Esophagus (tissue), 2 donors: Measurements from ENCODE around the gene ANKRD55. TPM values are rescaled to one million over a fixed set of nuclear protein-coding genes. Genes with fewer than 3 reads are reported as not detected.
"Not testable (repeated sequence)": the region's sequence is repeated elsewhere in the genome, so short reads cannot be mapped to it uniquely, and the experiment has no call there.

Source experiments
- H3K27ac ChIP-seq, 2 donors: one replicate each; pipeline ENCODE4 v1.5.1; 2013; ENCODE audit warnings: low read depth in 2 of 2, mild to moderate bottlenecking in 2 of 2, inconsistent platforms in 1 of 2, low read length in 1 of 2, moderate library complexity in 1 of 2
- H3K27me3 ChIP-seq, 2 donors: one replicate each; pipeline ENCODE4 v1.6.1; 2013; ENCODE audit warnings: low read length in 2 of 2, control low read depth in 1 of 2, mild to moderate bottlenecking in 1 of 2; ENCODE audit not compliant: insufficient read depth in 2 of 2, control insufficient read depth in 1 of 2
- H3K36me3 ChIP-seq, 2 donors: one replicate each; pipeline ENCODE4 v1.6.1; 2013; ENCODE audit warnings: low read length in 1 of 2; ENCODE audit not compliant: control insufficient read depth in 2 of 2, insufficient read depth in 2 of 2
- H3K4me1 ChIP-seq, 2 donors: one replicate each; pipeline ENCODE4 v1.6.1; 2013; ENCODE audit warnings: low read length in 1 of 2; ENCODE audit not compliant: control insufficient read depth in 2 of 2, insufficient read depth in 2 of 2
- H3K4me3 ChIP-seq, 2 donors: one replicate each; pipeline ENCODE4 v1.5.1; 2013; ENCODE audit warnings: low read length in 2 of 2, mild to moderate bottlenecking in 2 of 2, low read depth in 1 of 2, moderate library complexity in 1 of 2
- H3K9me3 ChIP-seq, 2 donors: one replicate each; pipeline ENCODE4 v1.6.1; 2013; ENCODE audit warnings: mild to moderate bottlenecking in 2 of 2, low read depth in 1 of 2, low read length in 1 of 2, moderate library complexity in 1 of 2; ENCODE audit not compliant: control insufficient read depth in 2 of 2, insufficient read depth in 1 of 2
- WGBS, 2 donors: extraction: QIAGEN DNeasy Blood & Tissue Kit; methylation state at CpG; one replicate each; pipeline ENCODE4 v1.1.7; 2013; 5-methylcytosine and 5-hydroxymethylcytosine counted together
- polyA plus RNA-seq, 2 donors: library from polyadenylated mRNA; stranded (reverse); fragments of 200-250 nt; gene quantifications; one replicate each; pipeline ENCODE4 v1.2.3, GENCODE V29; 2013
- donor health status: healthy with polysubstance abuse.
- donor health status: Bipolar disorder and iron deficiency.

ANKRD55 gene
- polyA plus RNA-seq, 2 donors = 0.04 to 0.06 TPM

GRCh38 chr5:56215019-56215830 is 17.9 kb downstream of the ANKRD55 start:
- Histone ChIP-seq H3K9me3 (peaks cover 2% of the 10 kb centered on the region in 2 donors), H3K4me3 (no peak overlapping the region), H3K36me3 (no peaks in the 10 kb centered on the region), H3K27me3 (no peaks in the 10 kb centered on the region), H3K27ac (no peak overlapping the region), H3K4me1 (peaks cover 0 to 2% of the 10 kb centered on the region in 2 donors)
- 85 to 86% methylated on average over 7 of the region's 7 CpGs for WGBS, 2 donors

DNA sequence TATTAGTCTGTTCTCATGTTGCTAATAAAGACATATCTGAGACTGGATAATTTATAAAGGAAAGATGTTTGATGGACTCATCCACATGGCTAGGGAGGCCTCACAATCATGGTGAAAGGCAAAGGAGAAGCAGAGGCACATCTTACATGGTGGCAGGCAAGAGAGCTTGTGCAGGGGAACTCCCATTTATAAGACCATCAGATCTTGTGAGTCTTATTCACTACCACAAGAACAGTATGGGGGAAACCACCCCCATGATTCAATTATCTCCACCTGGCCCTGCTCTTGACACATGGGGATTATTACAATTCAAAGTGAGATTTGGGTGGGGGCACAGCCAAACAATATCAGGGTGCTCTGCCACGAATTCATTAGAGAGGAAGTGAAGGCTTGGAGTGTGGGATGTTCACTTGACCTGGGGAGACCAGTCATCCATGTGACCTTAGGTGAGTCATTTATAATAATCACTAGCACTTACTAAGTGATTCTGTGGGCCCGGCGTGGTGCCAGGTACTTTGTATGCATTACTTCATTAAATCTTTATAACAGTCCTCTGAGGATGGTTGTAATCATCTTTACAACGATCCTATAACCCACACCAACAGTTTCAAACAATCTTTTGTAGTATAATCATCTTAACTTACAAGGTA is 19.1 kb downstream of the ANKRD55 start:
- WGBS, 2 donors = 68 to 77% methylated on average over 4 of the region's 4 CpGs
- H3K9me3 ChIP-seq = not testable (repeated sequence)

GRCh38 chr5:56212130-56212879 is 20.8 kb downstream of the ANKRD55 start:
- no peaks in the 10 kb centered on the region for H3K4me1 ChIP-seq
- no peaks in the 10 kb centered on the region for H3K27me3 ChIP-seq
- H3K9me3 ChIP-seq = peaks cover 0 to 2% of the 10 kb centered on the region in 2 donors
- no peak overlapping the region for H3K4me3 ChIP-seq
- no peak overlapping the region for H3K27ac ChIP-seq
- 76 to 79% methylated on average over 4 of the region's 4 CpGs for WGBS, 2 donors
- no peaks in the 10 kb centered on the region for H3K36me3 ChIP-seq

More for the DNA sequence above, 19.1 kb downstream of the ANKRD55 start:
- H3K36me3 ChIP-seq, H3K4me1 ChIP-seq, H3K27ac ChIP-seq, H3K4me3 ChIP-seq, H3K27me3 ChIP-seq: not testable (repeated sequence)

DNA sequence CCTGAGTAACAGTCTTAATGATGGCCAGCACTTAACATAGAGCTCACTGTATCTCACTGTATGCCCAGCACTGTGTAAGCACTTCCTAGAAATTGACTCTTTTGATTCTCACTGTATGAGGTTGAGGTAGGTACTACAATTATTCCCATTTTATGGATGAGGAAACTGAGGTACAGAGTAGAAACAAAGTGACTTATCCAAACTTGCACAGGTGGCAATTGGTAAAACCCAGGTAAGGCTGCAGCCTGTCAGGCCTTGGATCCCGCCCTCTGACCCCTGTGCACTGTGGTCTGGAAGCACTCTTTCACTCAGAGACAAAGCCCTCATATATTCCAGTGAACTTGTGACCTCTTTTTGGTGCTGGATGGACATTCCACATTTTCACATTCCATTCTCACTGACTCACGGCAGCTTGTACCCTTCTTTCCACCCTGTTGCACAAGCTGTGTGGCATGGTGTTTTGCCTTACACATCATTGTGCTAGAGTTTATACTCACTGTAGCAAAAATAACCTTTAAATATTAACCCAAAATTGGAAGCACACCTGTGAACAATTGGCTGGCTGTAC is 21.7 kb downstream of the ANKRD55 start:
- H3K27me3 ChIP-seq = no peaks in the 10 kb centered on the region
- WGBS, 2 donors = 70 to 74% methylated on average over 2 of the region's 2 CpGs
- no peaks in the 10 kb centered on the region for H3K36me3 ChIP-seq
- H3K4me3 ChIP-seq = no peak overlapping the region
- no peaks in the 10 kb centered on the region for H3K4me1 ChIP-seq
- peaks cover 0 to 2% of the 10 kb centered on the region in 2 donors for H3K9me3 ChIP-seq
- no peak overlapping the region for H3K27ac ChIP-seq

GRCh38 chr5:56208681-56209080 is 24.4 kb downstream of the ANKRD55 start:
- Histone ChIP-seq H3K27me3 (no peaks in the 10 kb centered on the region), H3K36me3 (no peaks in the 10 kb centered on the region), H3K27ac (no peak overlapping the region), H3K9me3 (no peaks in the 10 kb centered on the region), H3K4me3 (no peak overlapping the region), H3K4me1 (no peaks in the 10 kb centered on the region)
- 94% methylated on average over 9 of the region's 9 CpGs for WGBS, 2 donors

DNA sequence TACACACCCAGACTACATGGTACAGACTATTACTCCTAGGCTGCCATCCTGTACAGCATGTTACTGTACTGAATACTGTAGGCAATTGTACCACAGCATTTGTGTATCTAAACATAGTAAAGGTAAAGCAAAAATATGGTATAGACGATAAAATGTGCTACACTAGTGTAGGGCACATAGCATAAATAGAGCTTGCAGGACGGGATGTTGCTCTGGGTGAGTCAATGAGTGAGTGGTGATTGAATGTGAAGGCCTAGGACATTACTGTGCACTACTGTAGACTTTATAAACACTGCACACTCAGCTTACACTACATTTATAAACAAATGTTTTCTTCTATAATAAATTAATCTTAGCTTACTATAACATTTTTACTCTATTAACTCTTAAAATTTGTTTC is 25.6 kb downstream of the ANKRD55 start:
- Histone ChIP-seq H3K4me3 (no peak overlapping the region), H3K36me3 (no peaks in the 10 kb centered on the region), H3K27ac (no peak overlapping the region), H3K4me1 (no peaks in the 10 kb centered on the region), H3K27me3 (no peaks in the 10 kb centered on the region), H3K9me3 (no peaks in the 10 kb centered on the region)
- WGBS, 2 donors = 66 to 76% methylated on average over 2 of the region's 2 CpGs

DNA sequence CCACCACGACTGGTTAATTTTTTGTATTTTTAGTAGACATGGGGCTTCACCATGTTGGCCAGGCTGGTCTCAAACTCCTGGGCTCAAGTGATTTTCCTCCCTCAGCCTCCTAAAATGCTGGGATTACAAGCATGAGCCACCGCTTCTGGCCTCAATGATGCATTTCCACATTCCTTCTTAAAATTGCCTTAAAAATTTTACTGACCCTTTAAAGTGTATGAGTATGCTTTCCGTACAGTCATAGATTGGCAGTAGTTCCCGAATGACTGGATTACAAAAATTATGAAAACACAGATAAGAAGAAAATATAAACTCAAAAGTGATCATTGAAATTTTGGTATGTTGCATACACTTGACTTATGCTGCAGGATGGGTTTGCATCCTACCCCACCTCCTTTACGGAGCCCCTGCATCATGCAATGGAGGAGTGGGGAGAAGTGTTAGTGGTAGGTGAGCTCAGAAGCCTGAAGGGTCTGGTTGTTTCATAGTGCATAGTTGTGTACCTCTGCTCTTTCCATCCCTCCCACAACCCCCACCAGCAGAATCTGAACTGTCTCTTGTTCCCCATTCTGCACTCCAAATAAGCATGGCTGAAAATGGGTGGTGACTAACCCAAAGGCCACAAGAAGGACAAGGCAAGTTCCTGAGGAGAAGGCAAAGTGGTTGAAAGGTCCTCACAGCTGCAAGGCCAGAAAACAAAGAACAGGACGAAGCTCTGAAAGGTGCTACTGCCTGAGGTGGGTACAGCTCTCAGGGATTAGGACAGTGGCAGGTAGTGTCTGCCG is 26.8 kb downstream of the ANKRD55 start:
- no peak overlapping the region for H3K4me3 ChIP-seq
- WGBS, 2 donors = 88 to 91% methylated on average over 7 of the region's 7 CpGs
- H3K4me1 ChIP-seq = no peaks in the 10 kb centered on the region
- H3K9me3 ChIP-seq = no peaks in the 10 kb centered on the region
- no peaks in the 10 kb centered on the region for H3K36me3 ChIP-seq
- H3K27ac ChIP-seq = no peak overlapping the region
- no peaks in the 10 kb centered on the region for H3K27me3 ChIP-seq

GRCh38 chr5:56203936-56204335 is 29.2 kb downstream of the ANKRD55 start:
- not testable (repeated sequence) for H3K27me3 ChIP-seq, H3K9me3 ChIP-seq, H3K27ac ChIP-seq, H3K36me3 ChIP-seq, H3K4me3 ChIP-seq, H3K4me1 ChIP-seq

DNA sequence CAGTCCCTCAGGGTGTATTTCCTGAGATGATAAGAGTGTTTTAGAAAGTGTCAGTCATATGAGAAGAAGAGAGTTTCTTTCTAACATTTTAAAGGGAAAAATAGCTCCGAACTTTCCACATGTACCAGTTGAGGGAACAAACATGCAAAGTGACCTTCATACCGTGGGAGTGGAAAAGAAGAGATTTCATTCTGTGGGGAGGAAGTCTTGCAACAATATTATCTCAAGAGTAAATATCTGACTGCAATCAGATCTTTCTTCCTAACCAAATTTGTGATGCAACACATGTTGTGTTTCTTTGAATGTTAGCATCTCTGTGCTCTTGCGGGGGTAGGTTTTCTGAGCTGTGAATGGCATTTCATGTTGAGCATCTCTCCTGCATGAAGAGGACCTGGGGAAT is 30.6 kb downstream of the ANKRD55 start:
- H3K9me3 ChIP-seq = no peaks in the 10 kb centered on the region
- H3K36me3 ChIP-seq = no peaks in the 10 kb centered on the region
- WGBS, 2 donors = 60 to 79% methylated on average over 3 of the region's 3 CpGs
- H3K27ac ChIP-seq = no peak overlapping the region
- no peaks in the 10 kb centered on the region for H3K4me1 ChIP-seq
- H3K4me3 ChIP-seq = no peak overlapping the region
- H3K27me3 ChIP-seq = no peaks in the 10 kb centered on the region
